Measurements from ENCODE around the gene BRD8.

The BRD8 gene

DNA sequence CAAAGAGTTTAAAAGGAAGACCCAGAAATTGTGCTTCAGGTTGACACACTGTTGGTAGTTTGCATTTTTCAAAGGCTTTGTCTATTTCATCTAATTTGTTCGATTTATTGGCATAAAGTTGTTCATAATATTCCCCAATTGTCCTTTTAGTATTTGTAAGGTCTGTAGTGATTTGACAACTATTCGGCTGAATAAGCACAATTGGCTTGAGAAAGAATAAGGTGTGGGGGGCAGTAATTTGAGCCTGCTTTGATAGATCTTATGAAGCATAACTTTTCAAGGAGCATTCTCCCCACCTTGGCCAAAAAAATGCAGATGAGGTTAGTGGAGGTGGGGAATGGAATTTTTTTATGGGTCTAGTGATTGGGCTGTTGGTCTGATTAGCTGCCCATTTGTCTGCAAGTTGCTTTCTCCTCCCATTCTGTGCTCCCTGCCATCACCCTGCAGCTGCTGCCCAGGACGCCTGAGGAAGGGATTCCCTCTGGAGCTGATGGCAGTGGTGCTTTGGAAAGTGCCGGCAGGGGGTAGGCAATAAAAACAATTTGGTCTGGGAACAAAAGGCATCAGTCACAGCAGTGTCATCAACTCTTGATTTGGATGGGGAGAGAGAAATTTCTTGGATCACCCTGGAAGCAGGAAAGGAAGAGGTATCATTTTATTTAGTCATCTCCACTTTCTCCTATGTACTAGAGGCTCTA, 68.0 kb downstream of the BRD8 start:
- ATAC-seq: no peak
- TF ChIP-seq ZC3H10 (CRISPR knock-in tag; IDR thresholded peaks at IDR 0.05): no peak
- TF ChIP-seq ZFP3 (CRISPR knock-in tag; IDR thresholded peaks at IDR 0.05): no peak
- TF ChIP-seq, protein P1, sequence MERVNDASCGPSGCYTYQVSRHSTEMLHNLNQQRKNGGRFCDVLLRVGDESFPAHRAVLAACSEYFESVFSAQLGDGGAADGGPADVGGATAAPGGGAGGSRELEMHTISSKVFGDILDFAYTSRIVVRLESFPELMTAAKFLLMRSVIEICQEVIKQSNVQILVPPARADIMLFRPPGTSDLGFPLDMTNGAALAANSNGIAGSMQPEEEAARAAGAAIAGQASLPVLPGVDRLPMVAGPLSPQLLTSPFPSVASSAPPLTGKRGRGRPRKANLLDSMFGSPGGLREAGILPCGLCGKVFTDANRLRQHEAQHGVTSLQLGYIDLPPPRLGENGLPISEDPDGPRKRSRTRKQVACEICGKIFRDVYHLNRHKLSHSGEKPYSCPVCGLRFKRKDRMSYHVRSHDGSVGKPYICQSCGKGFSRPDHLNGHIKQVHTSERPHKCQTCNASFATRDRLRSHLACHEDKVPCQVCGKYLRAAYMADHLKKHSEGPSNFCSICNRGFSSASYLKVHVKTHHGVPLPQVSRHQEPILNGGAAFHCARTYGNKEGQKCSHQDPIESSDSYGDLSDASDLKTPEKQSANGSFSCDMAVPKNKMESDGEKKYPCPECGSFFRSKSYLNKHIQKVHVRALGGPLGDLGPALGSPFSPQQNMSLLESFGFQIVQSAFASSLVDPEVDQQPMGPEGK (CRISPR knock-in tag; IDR thresholded peaks at IDR 0.05; ENCODE audit: borderline replicate concordance): no peak
- TF ChIP-seq BACH2 (CRISPR knock-in tag; IDR thresholded peaks at IDR 0.05; ENCODE audit: borderline replicate concordance): no peak

DNA sequence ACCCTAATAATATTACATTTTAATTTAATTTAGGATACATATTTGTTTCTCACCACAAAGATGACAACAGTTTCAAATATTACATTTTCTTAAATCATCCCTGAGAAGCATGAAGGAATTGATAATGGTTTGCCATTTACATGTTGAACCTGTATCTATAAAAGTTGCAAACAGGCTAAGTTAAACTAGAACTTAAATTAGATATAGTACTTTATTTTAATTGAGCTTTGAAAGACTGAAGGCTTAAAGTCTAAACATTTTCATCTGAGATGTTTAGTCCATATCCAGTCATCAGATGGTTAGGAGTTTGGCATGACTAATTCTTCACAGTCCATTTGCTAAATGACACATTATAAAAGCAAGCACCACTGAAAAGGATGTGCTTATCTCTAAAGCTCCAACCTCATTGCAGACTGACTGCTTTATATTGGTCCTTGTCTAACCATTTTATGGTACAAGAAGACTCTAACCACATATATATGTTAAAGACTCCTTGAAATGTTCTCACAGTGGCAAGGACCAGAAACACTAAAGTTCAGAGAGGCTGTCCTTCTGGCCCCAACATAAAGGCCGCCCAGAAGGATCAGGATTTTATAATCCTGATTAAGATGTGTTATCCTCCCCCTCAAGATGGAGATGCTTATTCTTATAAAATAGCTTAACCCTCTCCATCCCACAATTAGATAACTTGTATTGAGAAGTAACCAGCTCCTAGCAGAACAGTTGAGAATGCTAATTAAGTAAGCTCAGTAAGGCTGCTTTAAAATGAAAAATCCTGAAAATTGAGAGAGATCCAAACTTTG, 68.8 kb downstream of the BRD8 start:
- TF ChIP-seq ZFP3 (CRISPR knock-in tag; IDR thresholded peaks at IDR 0.05) (no peak), ZNF70 (CRISPR knock-in tag; IDR thresholded peaks at IDR 0.05) (no peak), ZNF565 (CRISPR knock-in tag; conservative IDR thresholded peaks at IDR 0.05; ENCODE audit: low read depth) (no peak), ZC3H10 (CRISPR knock-in tag; IDR thresholded peaks at IDR 0.05) (no peak), CSDC2 (CRISPR knock-in tag; IDR thresholded peaks at IDR 0.05) (no peak), ZFP30 (CRISPR knock-in tag; IDR thresholded peaks at IDR 0.05) (no peak), PPARA (CRISPR knock-in tag; IDR thresholded peaks at IDR 0.05; ENCODE audit: borderline replicate concordance) (no peak), TCF4 (CRISPR knock-in tag; IDR thresholded peaks at IDR 0.05; ENCODE audit: borderline replicate concordance) (no peak), TOX (CRISPR knock-in tag; IDR thresholded peaks at IDR 0.05; ENCODE audit: borderline replicate concordance) (no peak), ISL1 (CRISPR knock-in tag; IDR thresholded peaks at IDR 0.05) (no peak), SNAI2 (CRISPR knock-in tag; IDR thresholded peaks at IDR 0.05) (no peak), RARB (CRISPR knock-in tag; IDR thresholded peaks at IDR 0.05) (no peak), BACH2 (CRISPR knock-in tag; IDR thresholded peaks at IDR 0.05; ENCODE audit: borderline replicate concordance) (no peak), ARNTL (CRISPR knock-in tag; IDR thresholded peaks at IDR 0.05; ENCODE audit: borderline replicate concordance, low read depth) (no peak)
- TF ChIP-seq, protein P2, sequence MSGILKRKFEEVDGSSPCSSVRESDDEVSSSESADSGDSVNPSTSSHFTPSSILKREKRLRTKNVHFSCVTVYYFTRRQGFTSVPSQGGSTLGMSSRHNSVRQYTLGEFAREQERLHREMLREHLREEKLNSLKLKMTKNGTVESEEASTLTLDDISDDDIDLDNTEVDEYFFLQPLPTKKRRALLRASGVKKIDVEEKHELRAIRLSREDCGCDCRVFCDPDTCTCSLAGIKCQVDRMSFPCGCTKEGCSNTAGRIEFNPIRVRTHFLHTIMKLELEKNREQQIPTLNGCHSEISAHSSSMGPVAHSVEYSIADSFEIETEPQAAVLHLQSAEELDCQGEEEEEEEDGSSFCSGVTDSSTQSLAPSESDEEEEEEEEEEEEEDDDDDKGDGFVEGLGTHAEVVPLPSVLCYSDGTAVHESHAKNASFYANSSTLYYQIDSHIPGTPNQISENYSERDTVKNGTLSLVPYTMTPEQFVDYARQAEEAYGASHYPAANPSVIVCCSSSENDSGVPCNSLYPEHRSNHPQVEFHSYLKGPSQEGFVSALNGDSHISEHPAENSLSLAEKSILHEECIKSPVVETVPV (CRISPR knock-in tag; IDR thresholded peaks at IDR 0.05): no peak
- TF ChIP-seq, protein P3, sequence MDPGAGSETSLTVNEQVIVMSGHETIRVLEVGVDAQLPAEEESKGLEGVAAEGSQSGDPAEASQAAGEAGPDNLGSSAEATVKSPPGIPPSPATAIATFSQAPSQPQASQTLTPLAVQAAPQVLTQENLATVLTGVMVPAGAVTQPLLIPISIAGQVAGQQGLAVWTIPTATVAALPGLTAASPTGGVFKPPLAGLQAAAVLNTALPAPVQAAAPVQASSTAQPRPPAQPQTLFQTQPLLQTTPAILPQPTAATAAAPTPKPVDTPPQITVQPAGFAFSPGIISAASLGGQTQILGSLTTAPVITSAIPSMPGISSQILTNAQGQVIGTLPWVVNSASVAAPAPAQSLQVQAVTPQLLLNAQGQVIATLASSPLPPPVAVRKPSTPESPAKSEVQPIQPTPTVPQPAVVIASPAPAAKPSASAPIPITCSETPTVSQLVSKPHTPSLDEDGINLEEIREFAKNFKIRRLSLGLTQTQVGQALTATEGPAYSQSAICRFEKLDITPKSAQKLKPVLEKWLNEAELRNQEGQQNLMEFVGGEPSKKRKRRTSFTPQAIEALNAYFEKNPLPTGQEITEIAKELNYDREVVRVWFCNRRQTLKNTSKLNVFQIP (CRISPR knock-in tag; IDR thresholded peaks at IDR 0.05; ENCODE audit: borderline replicate concordance, low read depth): no peak
- TF ChIP-seq, protein P4, sequence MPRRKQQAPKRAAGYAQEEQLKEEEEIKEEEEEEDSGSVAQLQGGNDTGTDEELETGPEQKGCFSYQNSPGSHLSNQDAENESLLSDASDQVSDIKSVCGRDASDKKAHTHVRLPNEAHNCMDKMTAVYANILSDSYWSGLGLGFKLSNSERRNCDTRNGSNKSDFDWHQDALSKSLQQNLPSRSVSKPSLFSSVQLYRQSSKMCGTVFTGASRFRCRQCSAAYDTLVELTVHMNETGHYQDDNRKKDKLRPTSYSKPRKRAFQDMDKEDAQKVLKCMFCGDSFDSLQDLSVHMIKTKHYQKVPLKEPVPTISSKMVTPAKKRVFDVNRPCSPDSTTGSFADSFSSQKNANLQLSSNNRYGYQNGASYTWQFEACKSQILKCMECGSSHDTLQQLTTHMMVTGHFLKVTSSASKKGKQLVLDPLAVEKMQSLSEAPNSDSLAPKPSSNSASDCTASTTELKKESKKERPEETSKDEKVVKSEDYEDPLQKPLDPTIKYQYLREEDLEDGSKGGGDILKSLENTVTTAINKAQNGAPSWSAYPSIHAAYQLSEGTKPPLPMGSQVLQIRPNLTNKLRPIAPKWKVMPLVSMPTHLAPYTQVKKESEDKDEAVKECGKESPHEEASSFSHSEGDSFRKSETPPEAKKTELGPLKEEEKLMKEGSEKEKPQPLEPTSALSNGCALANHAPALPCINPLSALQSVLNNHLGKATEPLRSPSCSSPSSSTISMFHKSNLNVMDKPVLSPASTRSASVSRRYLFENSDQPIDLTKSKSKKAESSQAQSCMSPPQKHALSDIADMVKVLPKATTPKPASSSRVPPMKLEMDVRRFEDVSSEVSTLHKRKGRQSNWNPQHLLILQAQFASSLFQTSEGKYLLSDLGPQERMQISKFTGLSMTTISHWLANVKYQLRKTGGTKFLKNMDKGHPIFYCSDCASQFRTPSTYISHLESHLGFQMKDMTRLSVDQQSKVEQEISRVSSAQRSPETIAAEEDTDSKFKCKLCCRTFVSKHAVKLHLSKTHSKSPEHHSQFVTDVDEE (CRISPR knock-in tag; IDR thresholded peaks at IDR 0.05): no peak
- TF ChIP-seq, protein P1 (CRISPR knock-in tag; IDR thresholded peaks at IDR 0.05; ENCODE audit: borderline replicate concordance): no peak
- TF ChIP-seq, protein P5, sequence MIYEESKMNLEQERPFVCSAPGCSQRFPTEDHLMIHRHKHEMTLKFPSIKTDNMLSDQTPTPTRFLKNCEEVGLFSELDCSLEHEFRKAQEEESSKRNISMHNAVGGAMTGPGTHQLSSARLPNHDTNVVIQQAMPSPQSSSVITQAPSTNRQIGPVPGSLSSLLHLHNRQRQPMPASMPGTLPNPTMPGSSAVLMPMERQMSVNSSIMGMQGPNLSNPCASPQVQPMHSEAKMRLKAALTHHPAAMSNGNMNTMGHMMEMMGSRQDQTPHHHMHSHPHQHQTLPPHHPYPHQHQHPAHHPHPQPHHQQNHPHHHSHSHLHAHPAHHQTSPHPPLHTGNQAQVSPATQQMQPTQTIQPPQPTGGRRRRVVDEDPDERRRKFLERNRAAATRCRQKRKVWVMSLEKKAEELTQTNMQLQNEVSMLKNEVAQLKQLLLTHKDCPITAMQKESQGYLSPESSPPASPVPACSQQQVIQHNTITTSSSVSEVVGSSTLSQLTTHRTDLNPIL (CRISPR knock-in tag; IDR thresholded peaks at IDR 0.05; ENCODE audit: low read depth): no peak

More for the DNA sequence above, 68.8 kb downstream of the BRD8 start:
- no peak for ATAC-seq
